ENCODE measurements around the gene LTB4R2. TPM values are rescaled to one million over a fixed set of nuclear protein-coding genes. Genes with fewer than 3 reads are reported as not detected.

LTB4R2 gene
- total and polyA plus RNA-seq, 2 of the 8 experiments (the other 6 are each of a cell fraction or from before 2014, with no cell fraction given) = 5.3 to 6.7 TPM

- Histone ChIP-seq H3K79me2 (ENCODE audit: control insufficient read depth in 1 of 2, insufficient read depth in 2 of 2, low read length in 2 of 2) (no peaks in the 10 kb centered on the region), H3K14ac (ENCODE audit: insufficient read length) (no peak within 1 kb of the TSS), H3K56ac (replicated peaks; ENCODE audit: insufficient read length, low read depth, low read length) (no peak within 1 kb of the TSS), H3K27me3 (replicated peaks in 1 of 4; ENCODE audit: control insufficient read depth in 3 of 4, extremely low read depth in 1 of 4, insufficient read depth in 3 of 4, low read length in 3 of 4) (peaks cover 0 to 4% (median 0%) of the 10 kb centered on the region in 4 experiments; a peak in 3 of 7 replicates), H4K5ac (ENCODE audit: insufficient read length, low read depth, low read length) (no peak within 1 kb of the TSS), H3K9me3 (ENCODE audit: insufficient read depth in 2 of 2, low read depth in 1 of 2, low read length in 1 of 2) (no peaks in the 10 kb centered on the region), H3K36me3 (ENCODE audit: control insufficient read depth in 2 of 4, insufficient read depth in 4 of 4, low read length in 3 of 4) (peaks cover 7 to 10% (median 8%) of the 10 kb centered on the region in 4 experiments; a peak in 5 of 8 replicates), H3K4me1 (replicated peaks in 1 of 4; ENCODE audit: control insufficient read depth in 3 of 4, insufficient read depth in 4 of 4, low read length in 3 of 4) (no peaks in the 10 kb centered on the region; a peak in 2 of 7 replicates), H3K79me1 (ENCODE audit: low read depth, low read length) (no peaks in the 10 kb centered on the region), H3K4me3 (ENCODE audit: extremely low read depth in 1 of 4, insufficient read depth in 2 of 4, low read depth in 3 of 4, low read length in 4 of 4) (no peak within 1 kb of the TSS), H4K20me1 (replicated peaks in 1 of 2; ENCODE audit: control insufficient read depth in 1 of 2, insufficient read depth in 2 of 2, low read length in 2 of 2) (peaks cover 2 to 7% of the 10 kb centered on the region in 2 experiments), H3K23me2 (ENCODE audit: low read depth, low read length) (peaks cover 1% of the 10 kb centered on the region; the same call in 1 of the 2 replicates), H2BK12ac (ENCODE audit: low read depth, low read length) (no peak within 1 kb of the TSS), H2AK5ac (ENCODE audit: low read depth, low read length) (no peak within 1 kb of the TSS), H2BK120ac (replicated peaks; ENCODE audit: low read depth, low read length) (no peak within 1 kb of the TSS), H2BK20ac (ENCODE audit: low read length) (no peak within 1 kb of the TSS), H2BK5ac (ENCODE audit: low read depth, low read length) (no peak within 1 kb of the TSS), H3K4ac (replicated peaks; ENCODE audit: insufficient read length, low read depth, low read length) (no peak within 1 kb of the TSS), H4K8ac (ENCODE audit: extremely low read depth, insufficient read depth, low read length) (no peak within 1 kb of the TSS), H3K27ac (ENCODE audit: low read depth, low read length) (no peak within 1 kb of the TSS), H4K91ac (replicated peaks; ENCODE audit: insufficient read length, low read length) (no peak within 1 kb of the TSS), H3K9ac (replicated peaks in 1 of 4; ENCODE audit: extremely low read depth in 1 of 4, low read depth in 3 of 4, low read length in 3 of 4) (no peak within 1 kb of the TSS), H2BK15ac (ENCODE audit: low read length) (no peak within 1 kb of the TSS), H2AFZ (ENCODE audit: low read length) (no peak within 1 kb of the TSS), H3K4me2 (ENCODE audit: insufficient read depth in 1 of 2, low read depth in 2 of 2, low read length in 2 of 2) (no peak within 1 kb of the TSS), H3K18ac (ENCODE audit: extremely low read depth, low read length) (no peak within 1 kb of the TSS), H3K23ac (ENCODE audit: insufficient read length) (no peak within 1 kb of the TSS)
- FAIRE-seq (no peak), DNase-seq (ENCODE audit: low read depth in 1 of 2, low spot score in 2 of 2) (no peak)
- ChIA-PET CTCF (ENCODE audit: partially characterized antibody) (interaction anchor here (0.6 to 15.8 kb wide), 8 partner anchors 8 to 160 kb away, joined by 3 to 173 read pairs (median 8); partner anchors contain the start of genes ADCY4, DHRS1, NOP9 and RABGGTA), POLR2A (ENCODE audit: partially characterized antibody) (interaction anchor here (0.6 to 5.1 kb wide), 7 partner anchors 11 to 132 kb away, joined by 3 to 35 read pairs (median 4); partner anchors contain the start of genes DHRS1, NOP9 and TINF2)
- 95% methylated on average over 70 of the region's 99 CpGs; no CpG with 5 or more reads in 1 of the 2 experiments for WGBS, 2 experiments (ENCODE audit: extremely low coverage in 1 of 2, insufficient coverage in 1 of 2, insufficient read length in 1 of 2, insufficient replicate concordance in 2 of 2, low coverage in 1 of 2, low lambda C conversion rate in 2 of 2, missing lambda C conversion rate in 1 of 2)
- TF ChIP-seq CEBPB (IDR thresholded peaks at IDR 0.05; ENCODE audit: low read depth, low read length) (no peak), SAP30 (IDR thresholded peaks at IDR 0.05; ENCODE audit: insufficient read depth, insufficient replicate concordance, low read length) (no peak), SIRT6 (IDR thresholded peaks at IDR 0.05; ENCODE audit: low read length) (no peak), KDM4A (IDR thresholded peaks at IDR 0.05; ENCODE audit: low read depth, low read length, severe bottlenecking) (no peak), SUZ12 (IDR thresholded peaks at IDR 0.05; ENCODE audit: low read length) (no peak), MAX (IDR thresholded peaks at IDR 0.05) (no peak), E2F6 (IDR thresholded peaks at IDR 0.05) (no peak), NRF1 (IDR thresholded peaks at IDR 0.05; ENCODE audit: low read depth, low read length) (no peak), JUN (IDR thresholded peaks at IDR 0.05; ENCODE audit: low read depth, low read length) (no peak), CHD2 (IDR thresholded peaks at IDR 0.05; ENCODE audit: low read length) (no peak), SIX5 (IDR thresholded peaks at IDR 0.05; ENCODE audit: low read depth, low read length) (no peak)
Measured at GRCh38 chr14:24310646-24311604, 985 bp downstream of the LTB4R2 start, which contains the start of gene LTB4R. Gene LTB4R (plus strand): TSS chr14:24311502. CDS start chr14:24315652, 4,150 bp downstream.
